Raji (cell line): ENCODE measurements around the gene TAAR1.

Experiments used
- POLR2A ChIP-seq: IDR thresholded peaks from 2 replicates; pipeline ENCODE4 v1.6.1; 2011; ENCODE audit warnings: low read depth, low read length, control low read depth; ENCODE audit not compliant: insufficient read depth

Gene TAAR1

DNA sequence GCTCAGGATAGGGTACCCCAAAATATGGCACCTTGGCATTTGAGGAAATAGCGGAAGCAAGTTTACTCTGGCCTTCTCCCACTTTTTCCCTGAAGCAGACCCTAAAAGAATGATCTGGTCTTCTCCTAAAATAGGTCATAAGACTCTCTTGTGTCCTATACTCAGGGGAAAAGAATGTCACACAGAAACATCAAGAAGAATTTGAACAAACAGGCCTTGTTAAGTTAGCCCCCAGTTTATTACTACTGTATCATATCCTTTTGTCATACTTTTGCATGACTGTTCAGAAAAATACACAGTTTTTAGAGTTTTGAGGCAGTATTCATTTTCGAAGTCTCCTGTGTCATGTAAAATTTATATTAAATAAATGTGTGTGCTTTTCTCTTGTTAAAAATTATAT, 47.4 kb downstream of the TAAR1 start:
- no peak for TF ChIP-seq POLR2A

DNA sequence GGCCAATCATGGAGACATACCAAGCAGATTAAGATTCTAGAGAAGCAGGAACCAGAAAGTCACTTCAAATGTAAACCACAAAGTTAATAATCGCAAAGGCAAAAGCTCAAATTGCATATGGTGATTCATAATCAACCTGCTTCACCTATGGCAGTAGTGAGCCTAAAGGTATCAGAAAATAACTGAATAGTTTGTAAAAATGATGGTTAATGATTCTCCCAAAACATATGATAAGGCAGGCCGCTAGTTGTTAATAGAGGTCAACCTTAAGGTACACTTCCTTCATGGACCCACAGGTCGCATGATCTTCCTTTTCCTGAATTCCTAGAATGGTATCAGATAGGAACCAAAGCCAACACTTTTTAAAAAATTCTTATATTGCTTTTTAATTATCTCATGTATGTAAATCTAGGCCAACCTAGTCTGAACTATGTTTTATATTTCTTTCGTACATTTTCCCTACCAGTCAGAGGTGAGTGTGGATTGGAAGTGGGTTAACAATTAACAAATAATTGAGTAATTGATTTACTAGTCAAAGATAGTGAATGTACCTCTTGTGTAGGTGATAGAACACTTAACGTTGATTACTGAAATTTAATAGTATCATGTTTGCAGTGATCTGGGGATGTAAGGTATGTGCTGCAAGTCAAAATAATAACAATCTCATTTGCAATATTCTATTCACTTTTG, 51.3 kb downstream of the TAAR1 start:
- TF ChIP-seq POLR2A: no peak

DNA sequence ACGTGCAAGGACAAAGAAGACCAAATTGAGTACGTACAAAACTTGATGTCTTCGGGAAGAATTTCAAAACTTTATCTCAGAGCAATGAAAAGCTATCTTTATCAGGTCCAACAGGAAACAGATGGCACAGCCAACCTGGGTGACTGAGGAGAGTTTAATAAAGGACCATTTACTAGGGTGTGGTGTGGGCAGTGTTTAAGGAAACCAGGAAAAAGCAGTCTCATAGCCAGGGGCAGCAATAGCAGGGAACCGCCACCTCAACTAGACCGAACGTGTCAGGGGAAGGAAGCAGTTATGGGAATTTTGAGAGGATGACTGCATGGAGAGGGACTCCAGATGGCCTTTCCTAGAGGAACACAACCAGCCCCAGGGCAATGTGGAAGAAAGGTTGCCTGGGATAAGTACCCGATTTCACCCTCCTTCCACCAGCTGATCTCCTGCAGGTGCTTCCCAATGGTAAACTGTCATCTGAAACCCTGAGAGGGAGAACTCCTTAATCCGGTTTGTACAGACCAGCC, 54.3 kb downstream of the TAAR1 start:
- no peak for TF ChIP-seq POLR2A

DNA sequence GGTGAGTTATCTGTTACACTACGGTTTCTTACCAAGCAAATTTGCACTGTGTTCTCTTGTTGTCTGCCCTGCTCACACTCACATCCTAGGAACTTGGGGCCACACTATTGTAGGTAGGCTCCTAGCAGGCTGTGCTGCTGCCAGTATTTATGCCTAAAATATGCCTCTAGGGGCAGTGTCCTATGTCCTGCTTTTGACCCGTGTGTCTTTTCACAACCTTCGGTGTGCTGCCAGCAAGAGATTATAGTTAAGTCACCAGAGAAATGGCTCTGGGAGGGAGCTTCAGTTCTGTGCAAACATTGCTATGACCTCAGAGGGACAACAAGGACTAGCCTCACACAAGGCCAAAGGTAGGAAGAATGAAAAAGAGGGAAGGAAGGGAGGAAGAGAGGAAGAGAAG, 60.5 kb downstream of the TAAR1 start:
- TF ChIP-seq POLR2A: no peak

DNA sequence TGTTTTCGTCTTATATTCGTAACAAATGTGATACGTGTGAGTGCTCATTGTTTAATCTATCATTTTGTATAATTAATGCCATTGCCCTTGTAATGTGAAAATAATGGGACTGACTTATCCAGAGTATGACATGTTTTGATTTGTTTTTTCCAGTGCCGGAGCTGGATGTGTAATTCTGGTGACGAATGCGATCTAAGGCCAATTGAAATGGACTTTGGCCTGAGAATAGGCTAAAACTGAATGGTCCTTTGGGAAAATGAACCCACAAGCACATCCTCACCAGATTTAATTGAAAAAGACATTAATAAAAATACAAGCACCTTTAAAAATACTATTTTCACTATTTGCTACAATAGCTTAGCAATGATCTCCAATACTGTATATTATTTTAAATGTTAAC, 62.8 kb downstream of the TAAR1 start:
- no peak for TF ChIP-seq POLR2A
